HG02840 (cell line): ENCODE measurements around the gene MGLL.

ENCODE experiments used
- ATAC-seq: cut with Tn5 transposase; IDR thresholded peaks from one replicate; pipeline ENCODE4 v1.9.1; 2021; ENCODE audit warnings: mild to moderate bottlenecking, moderate library complexity, moderate number of reproducible peaks; ENCODE audit not compliant: unreplicated experiment, low FRiP score

Gene MGLL

GRCh38 chr3:127745656-127746399 is 76.5 kb downstream of the MGLL start:
- ATAC-seq: no peak

GRCh38 chr3:127744875-127745274 is 77.4 kb downstream of the MGLL start:
- no peak for ATAC-seq

- no peak for ATAC-seq
Measured at GRCh38 chr3:127744253-127744815, 78.0 kb downstream of the MGLL start.

GRCh38 chr3:127743351-127744252 is 78.7 kb downstream of the MGLL start:
- no peak for ATAC-seq

- no peak for ATAC-seq
Measured at GRCh38 chr3:127742580-127742979, 79.7 kb downstream of the MGLL start.

GRCh38 chr3:127741690-127742089 is 80.6 kb downstream of the MGLL start:
- no peak for ATAC-seq

- no peak for ATAC-seq
Measured at GRCh38 chr3:127741246-127741645, 81.1 kb downstream of the MGLL start.

- ATAC-seq: no peak
Measured at GRCh38 chr3:127740136-127740915, 82.0 kb downstream of the MGLL start.

- ATAC-seq: no peak
Measured at GRCh38 chr3:127739347-127740135, 82.8 kb downstream of the MGLL start.

- ATAC-seq: no peak
Measured at GRCh38 chr3:127738192-127738840, 84.0 kb downstream of the MGLL start.

- ATAC-seq: no peak
Measured at GRCh38 chr3:127736801-127737539, 85.3 kb downstream of the MGLL start.

GRCh38 chr3:127735767-127736693 is 86.3 kb downstream of the MGLL start:
- peak; percentile 63 for ATAC-seq

GRCh38 chr3:127734754-127735473 is 87.4 kb downstream of the MGLL start:
- no peak for ATAC-seq

GRCh38 chr3:127734181-127734720 is 88.1 kb downstream of the MGLL start:
- ATAC-seq: no peak

- ATAC-seq: no peak
Measured at GRCh38 chr3:127733781-127734180, 88.5 kb downstream of the MGLL start.

- ATAC-seq: no peak
Measured at GRCh38 chr3:127732879-127733350, 89.4 kb downstream of the MGLL start.
